ENCODE data around the gene DENND6B. TPM values are rescaled to one million over a fixed set of nuclear protein-coding genes. Genes with fewer than 3 reads are reported as not detected.

DENND6B gene
- total and polyA plus RNA-seq, 2 experiments from 2014 or later: 0.71 to 1.3 TPM

DNA sequence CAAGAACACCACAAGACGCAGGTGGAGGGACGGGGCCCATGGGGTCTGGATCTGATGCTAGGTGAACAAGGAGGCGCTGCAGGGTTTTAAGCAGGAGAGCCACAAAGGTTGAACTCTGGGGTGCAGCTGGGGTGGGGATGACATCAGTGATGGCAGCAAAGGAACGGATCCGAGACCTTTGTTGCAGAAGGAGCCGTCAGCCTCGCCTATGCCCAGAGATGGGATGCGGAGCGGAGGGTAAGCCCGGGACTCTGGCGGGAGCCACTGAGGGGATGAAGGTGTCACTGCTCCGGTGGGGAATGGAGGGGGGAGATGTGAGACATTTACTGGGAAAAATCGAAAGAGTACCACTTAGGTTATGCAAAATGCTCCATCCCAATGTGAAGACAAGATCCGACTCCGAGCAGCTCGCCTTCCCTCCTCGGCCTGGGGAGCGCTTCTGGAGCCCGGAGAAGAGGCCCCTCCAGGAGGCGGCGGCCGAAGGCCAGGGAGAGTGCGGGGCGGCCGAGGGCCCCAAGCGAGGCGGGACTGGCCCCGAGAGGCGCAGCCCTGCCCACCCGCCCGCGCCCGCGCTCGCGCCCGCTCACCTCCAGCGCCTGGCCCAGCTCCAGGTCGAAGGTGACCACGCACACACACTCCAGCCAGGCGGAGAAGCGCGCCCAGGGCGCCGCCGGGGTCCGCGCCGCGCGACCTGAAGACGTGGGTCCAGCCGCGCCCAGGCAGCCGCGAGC, 422 bp downstream of the DENND6B start:
- Histone ChIP-seq H3K36me3 (ENCODE audit: insufficient read depth) (no peaks in the 10 kb centered on the region), H3F3A (replicated peaks; ENCODE audit: low read depth) (no peaks in the 10 kb centered on the region), H3K4me1 (ENCODE audit: insufficient read depth) (no peaks in the 10 kb centered on the region; the same call in 1 of the 2 replicates), H3K79me2 (replicated peaks; ENCODE audit: insufficient read depth) (no peaks in the 10 kb centered on the region), H3K27ac (ENCODE audit: low read depth) (no peak overlapping the region), H3K9me2 (ENCODE audit: insufficient read depth) (no peaks in the 10 kb centered on the region), H2AFZ (peak overlapping the region; percentile 90; the same call in 1 of the 2 replicates), H3K4me3 (peak overlapping the region; percentile 61), H3K4me2 (peak overlapping the region; percentile 89), H4K20me1 (replicated peaks; ENCODE audit: insufficient read depth) (no peaks in the 10 kb centered on the region), H3K27me3 (ENCODE audit: insufficient read depth) (peaks cover 19% of the 10 kb centered on the region)
- TF ChIP-seq, protein P1, sequence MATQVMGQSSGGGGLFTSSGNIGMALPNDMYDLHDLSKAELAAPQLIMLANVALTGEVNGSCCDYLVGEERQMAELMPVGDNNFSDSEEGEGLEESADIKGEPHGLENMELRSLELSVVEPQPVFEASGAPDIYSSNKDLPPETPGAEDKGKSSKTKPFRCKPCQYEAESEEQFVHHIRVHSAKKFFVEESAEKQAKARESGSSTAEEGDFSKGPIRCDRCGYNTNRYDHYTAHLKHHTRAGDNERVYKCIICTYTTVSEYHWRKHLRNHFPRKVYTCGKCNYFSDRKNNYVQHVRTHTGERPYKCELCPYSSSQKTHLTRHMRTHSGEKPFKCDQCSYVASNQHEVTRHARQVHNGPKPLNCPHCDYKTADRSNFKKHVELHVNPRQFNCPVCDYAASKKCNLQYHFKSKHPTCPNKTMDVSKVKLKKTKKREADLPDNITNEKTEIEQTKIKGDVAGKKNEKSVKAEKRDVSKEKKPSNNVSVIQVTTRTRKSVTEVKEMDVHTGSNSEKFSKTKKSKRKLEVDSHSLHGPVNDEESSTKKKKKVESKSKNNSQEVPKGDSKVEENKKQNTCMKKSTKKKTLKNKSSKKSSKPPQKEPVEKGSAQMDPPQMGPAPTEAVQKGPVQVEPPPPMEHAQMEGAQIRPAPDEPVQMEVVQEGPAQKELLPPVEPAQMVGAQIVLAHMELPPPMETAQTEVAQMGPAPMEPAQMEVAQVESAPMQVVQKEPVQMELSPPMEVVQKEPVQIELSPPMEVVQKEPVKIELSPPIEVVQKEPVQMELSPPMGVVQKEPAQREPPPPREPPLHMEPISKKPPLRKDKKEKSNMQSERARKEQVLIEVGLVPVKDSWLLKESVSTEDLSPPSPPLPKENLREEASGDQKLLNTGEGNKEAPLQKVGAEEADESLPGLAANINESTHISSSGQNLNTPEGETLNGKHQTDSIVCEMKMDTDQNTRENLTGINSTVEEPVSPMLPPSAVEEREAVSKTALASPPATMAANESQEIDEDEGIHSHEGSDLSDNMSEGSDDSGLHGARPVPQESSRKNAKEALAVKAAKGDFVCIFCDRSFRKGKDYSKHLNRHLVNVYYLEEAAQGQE (IDR thresholded peaks at IDR 0.05; ENCODE audit: unreplicated experiment): no peak
- TF ChIP-seq EZH2phosphoT487 (IDR thresholded peaks at IDR 0.05; ENCODE audit: unreplicated experiment) (no peak), EZH2 (IDR thresholded peaks at IDR 0.05; ENCODE audit: low read depth, unreplicated experiment) (no peak), POLR2AphosphoS5 (IDR thresholded peaks at IDR 0.05; ENCODE audit: low read depth) (no peak), ZNF114 (CRISPR knock-in tag; IDR thresholded peaks at IDR 0.05) (no peak), JUNB (IDR thresholded peaks at IDR 0.05; ENCODE audit: unreplicated experiment) (no peak), NANOG (IDR thresholded peaks at IDR 0.05; ENCODE audit: borderline replicate concordance) (no peak), STAT1 (IDR thresholded peaks at IDR 0.05; ENCODE audit: unreplicated experiment) (no peak), ZNF462 (CRISPR knock-in tag; IDR thresholded peaks at IDR 0.05) (no peak), ZNF331 (CRISPR knock-in tag; IDR thresholded peaks at IDR 0.05; ENCODE audit: low read depth) (no peak), CREB1 (CRISPR knock-in tag; IDR thresholded peaks at IDR 0.05; ENCODE audit: low read depth) (no peak)
- TF ChIP-seq, protein P2, sequence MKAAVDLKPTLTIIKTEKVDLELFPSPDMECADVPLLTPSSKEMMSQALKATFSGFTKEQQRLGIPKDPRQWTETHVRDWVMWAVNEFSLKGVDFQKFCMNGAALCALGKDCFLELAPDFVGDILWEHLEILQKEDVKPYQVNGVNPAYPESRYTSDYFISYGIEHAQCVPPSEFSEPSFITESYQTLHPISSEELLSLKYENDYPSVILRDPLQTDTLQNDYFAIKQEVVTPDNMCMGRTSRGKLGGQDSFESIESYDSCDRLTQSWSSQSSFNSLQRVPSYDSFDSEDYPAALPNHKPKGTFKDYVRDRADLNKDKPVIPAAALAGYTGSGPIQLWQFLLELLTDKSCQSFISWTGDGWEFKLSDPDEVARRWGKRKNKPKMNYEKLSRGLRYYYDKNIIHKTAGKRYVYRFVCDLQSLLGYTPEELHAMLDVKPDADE (IDR thresholded peaks at IDR 0.05): no peak
- TF ChIP-seq, protein P3, sequence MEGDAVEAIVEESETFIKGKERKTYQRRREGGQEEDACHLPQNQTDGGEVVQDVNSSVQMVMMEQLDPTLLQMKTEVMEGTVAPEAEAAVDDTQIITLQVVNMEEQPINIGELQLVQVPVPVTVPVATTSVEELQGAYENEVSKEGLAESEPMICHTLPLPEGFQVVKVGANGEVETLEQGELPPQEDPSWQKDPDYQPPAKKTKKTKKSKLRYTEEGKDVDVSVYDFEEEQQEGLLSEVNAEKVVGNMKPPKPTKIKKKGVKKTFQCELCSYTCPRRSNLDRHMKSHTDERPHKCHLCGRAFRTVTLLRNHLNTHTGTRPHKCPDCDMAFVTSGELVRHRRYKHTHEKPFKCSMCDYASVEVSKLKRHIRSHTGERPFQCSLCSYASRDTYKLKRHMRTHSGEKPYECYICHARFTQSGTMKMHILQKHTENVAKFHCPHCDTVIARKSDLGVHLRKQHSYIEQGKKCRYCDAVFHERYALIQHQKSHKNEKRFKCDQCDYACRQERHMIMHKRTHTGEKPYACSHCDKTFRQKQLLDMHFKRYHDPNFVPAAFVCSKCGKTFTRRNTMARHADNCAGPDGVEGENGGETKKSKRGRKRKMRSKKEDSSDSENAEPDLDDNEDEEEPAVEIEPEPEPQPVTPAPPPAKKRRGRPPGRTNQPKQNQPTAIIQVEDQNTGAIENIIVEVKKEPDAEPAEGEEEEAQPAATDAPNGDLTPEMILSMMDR (conservative IDR thresholded peaks at IDR 0.05; ENCODE audit: low read depth in 2 of 2): no peak
- Mint-ChIP-seq H3K27me3 (ENCODE audit: insufficient read depth, low read depth, poor library complexity) (peaks cover 20% of the 10 kb centered on the region), H3K9me3 (0 out of 3 replicates have a peak, but pooled peaks cover 3% of the 10 kb centered on the region), H3K4me1 (peaks cover 6% of the 10 kb centered on the region; the same call in 2 of the 3 replicates), H3K36me3 (ENCODE audit: low read depth) (no peaks in the 10 kb centered on the region), H3K4me3 (peak overlapping the region; percentile 87), H3K27ac (no peak overlapping the region)
- DNase-seq (ENCODE audit: low spot score) (no peak), ATAC-seq (peak; percentile 56)

Measured in GM23338 (cell line).